ENCODE results near the gene HTRA3.

HTRA3 gene

DNA sequence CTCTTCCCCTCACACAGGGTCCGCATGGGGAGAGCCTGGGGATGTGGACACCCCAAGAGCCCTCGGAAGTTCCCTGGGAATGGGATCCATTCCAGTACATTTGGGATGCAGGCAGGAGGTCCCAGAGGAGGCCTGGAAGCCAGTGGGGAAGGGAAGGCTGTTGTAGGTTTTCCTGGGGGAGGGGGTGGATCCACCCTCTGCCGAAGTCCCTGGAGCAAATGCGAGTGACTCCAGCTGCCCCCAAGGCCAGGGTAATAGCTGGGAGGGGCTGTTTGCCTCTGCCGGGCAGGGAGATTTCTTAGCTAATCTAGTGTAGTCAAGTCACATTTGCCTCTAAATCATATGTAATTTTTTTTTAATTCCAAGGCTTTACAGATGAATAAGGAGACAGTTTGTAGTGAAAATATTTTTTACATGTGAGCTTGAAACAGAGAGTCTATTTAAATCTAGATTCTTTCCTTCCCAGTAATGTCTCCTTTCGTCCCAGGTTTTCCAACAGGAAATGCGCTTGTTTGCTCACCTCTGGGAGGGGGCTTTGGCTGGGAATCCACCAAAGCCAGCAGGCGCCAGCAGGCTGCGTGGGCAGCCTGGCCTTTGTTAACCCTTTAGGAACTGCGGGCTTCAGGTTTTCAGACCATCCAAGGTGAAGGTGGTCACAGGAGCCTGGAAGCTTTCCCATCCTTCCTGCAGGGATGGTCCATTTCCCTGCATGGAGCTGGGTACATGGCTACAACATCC lies 43.7 kb upstream of the HTRA3 start (continued):
- TF ChIP-seq, protein P1, sequence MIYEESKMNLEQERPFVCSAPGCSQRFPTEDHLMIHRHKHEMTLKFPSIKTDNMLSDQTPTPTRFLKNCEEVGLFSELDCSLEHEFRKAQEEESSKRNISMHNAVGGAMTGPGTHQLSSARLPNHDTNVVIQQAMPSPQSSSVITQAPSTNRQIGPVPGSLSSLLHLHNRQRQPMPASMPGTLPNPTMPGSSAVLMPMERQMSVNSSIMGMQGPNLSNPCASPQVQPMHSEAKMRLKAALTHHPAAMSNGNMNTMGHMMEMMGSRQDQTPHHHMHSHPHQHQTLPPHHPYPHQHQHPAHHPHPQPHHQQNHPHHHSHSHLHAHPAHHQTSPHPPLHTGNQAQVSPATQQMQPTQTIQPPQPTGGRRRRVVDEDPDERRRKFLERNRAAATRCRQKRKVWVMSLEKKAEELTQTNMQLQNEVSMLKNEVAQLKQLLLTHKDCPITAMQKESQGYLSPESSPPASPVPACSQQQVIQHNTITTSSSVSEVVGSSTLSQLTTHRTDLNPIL (CRISPR knock-in tag; IDR thresholded peaks at IDR 0.05; ENCODE audit: low read depth) = no peak
- TF ChIP-seq ISL1 (CRISPR knock-in tag; IDR thresholded peaks at IDR 0.05) = no peak
- TF ChIP-seq, protein P2, sequence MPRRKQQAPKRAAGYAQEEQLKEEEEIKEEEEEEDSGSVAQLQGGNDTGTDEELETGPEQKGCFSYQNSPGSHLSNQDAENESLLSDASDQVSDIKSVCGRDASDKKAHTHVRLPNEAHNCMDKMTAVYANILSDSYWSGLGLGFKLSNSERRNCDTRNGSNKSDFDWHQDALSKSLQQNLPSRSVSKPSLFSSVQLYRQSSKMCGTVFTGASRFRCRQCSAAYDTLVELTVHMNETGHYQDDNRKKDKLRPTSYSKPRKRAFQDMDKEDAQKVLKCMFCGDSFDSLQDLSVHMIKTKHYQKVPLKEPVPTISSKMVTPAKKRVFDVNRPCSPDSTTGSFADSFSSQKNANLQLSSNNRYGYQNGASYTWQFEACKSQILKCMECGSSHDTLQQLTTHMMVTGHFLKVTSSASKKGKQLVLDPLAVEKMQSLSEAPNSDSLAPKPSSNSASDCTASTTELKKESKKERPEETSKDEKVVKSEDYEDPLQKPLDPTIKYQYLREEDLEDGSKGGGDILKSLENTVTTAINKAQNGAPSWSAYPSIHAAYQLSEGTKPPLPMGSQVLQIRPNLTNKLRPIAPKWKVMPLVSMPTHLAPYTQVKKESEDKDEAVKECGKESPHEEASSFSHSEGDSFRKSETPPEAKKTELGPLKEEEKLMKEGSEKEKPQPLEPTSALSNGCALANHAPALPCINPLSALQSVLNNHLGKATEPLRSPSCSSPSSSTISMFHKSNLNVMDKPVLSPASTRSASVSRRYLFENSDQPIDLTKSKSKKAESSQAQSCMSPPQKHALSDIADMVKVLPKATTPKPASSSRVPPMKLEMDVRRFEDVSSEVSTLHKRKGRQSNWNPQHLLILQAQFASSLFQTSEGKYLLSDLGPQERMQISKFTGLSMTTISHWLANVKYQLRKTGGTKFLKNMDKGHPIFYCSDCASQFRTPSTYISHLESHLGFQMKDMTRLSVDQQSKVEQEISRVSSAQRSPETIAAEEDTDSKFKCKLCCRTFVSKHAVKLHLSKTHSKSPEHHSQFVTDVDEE (CRISPR knock-in tag; IDR thresholded peaks at IDR 0.05) = no peak
- TF ChIP-seq, protein P3, sequence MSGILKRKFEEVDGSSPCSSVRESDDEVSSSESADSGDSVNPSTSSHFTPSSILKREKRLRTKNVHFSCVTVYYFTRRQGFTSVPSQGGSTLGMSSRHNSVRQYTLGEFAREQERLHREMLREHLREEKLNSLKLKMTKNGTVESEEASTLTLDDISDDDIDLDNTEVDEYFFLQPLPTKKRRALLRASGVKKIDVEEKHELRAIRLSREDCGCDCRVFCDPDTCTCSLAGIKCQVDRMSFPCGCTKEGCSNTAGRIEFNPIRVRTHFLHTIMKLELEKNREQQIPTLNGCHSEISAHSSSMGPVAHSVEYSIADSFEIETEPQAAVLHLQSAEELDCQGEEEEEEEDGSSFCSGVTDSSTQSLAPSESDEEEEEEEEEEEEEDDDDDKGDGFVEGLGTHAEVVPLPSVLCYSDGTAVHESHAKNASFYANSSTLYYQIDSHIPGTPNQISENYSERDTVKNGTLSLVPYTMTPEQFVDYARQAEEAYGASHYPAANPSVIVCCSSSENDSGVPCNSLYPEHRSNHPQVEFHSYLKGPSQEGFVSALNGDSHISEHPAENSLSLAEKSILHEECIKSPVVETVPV (CRISPR knock-in tag; IDR thresholded peaks at IDR 0.05) = no peak
- TF ChIP-seq ARNTL (CRISPR knock-in tag; IDR thresholded peaks at IDR 0.05; ENCODE audit: borderline replicate concordance, low read depth) = no peak

DNA sequence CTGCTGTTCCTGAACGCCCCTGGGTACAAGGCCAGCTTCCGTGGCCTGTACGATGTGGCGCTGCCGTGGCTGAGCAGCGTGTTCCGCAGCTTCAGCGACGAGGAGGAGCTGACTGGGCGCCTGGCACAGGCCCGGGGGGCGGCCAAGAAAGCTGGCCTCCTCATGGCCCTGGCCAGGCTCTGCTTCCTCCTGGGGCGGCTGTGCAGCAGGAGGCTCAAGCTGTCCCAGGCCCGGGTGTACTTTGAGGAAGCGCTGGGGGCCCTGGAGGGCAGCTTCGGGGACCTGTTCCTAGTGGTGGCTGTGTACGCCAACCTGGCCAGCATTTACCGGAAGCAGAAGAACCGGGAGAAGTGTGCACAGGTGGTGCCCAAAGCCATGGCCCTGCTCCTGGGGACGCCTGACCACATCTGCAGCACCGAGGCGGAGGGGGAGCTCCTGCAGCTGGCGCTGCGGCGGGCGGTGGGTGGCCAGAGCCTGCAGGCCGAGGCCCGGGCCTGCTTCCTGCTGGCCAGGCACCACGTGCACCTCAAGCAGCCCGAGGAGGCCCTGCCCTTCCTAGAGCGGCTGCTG lies 42.3 kb upstream of the HTRA3 start:
- no peak for TF ChIP-seq ZNF8 (CRISPR knock-in tag; IDR thresholded peaks at IDR 0.05)
- no peak for TF ChIP-seq ZFP3 (CRISPR knock-in tag; IDR thresholded peaks at IDR 0.05)
- TF ChIP-seq BACH2 (CRISPR knock-in tag; IDR thresholded peaks at IDR 0.05; ENCODE audit: borderline replicate concordance) = no peak
- ATAC-seq = no peak

DNA sequence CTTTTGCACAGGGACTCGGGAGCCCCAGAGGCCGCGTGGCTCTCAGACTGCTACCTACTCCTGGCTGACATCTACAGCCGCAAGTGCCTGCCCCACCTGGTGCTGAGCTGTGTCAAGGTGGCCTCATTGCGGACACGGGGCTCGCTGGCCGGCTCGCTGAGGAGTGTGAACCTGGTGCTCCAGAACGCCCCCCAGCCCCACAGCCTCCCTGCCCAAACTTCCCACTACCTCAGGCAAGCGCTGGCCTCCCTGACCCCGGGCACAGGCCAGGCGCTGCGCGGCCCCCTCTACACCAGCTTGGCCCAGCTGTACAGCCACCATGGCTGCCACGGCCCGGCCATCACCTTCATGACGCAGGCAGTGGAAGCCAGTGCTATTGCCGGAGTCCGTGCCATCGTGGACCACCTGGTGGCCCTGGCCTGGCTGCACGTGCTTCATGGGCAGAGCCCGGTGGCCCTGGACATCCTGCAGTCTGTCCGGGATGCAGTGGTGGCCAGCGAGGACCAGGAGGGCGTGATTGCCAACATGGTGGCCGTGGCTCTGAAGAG lies 41.7 kb upstream of the HTRA3 start:
- TF ChIP-seq ARNTL (CRISPR knock-in tag; IDR thresholded peaks at IDR 0.05; ENCODE audit: borderline replicate concordance, low read depth) (no peak), ZNF8 (CRISPR knock-in tag; IDR thresholded peaks at IDR 0.05) (no peak), RARB (CRISPR knock-in tag; IDR thresholded peaks at IDR 0.05) (no peak), ZFP3 (CRISPR knock-in tag; IDR thresholded peaks at IDR 0.05) (no peak), GLIS3 (CRISPR knock-in tag; IDR thresholded peaks at IDR 0.05) (no peak), ESRRG (CRISPR knock-in tag; IDR thresholded peaks at IDR 0.05) (no peak), SNAI2 (CRISPR knock-in tag; IDR thresholded peaks at IDR 0.05) (no peak), ZNF565 (CRISPR knock-in tag; conservative IDR thresholded peaks at IDR 0.05; ENCODE audit: low read depth) (no peak), CSDC2 (CRISPR knock-in tag; IDR thresholded peaks at IDR 0.05) (no peak), ZFP30 (CRISPR knock-in tag; IDR thresholded peaks at IDR 0.05) (no peak)
- TF ChIP-seq, protein P4, sequence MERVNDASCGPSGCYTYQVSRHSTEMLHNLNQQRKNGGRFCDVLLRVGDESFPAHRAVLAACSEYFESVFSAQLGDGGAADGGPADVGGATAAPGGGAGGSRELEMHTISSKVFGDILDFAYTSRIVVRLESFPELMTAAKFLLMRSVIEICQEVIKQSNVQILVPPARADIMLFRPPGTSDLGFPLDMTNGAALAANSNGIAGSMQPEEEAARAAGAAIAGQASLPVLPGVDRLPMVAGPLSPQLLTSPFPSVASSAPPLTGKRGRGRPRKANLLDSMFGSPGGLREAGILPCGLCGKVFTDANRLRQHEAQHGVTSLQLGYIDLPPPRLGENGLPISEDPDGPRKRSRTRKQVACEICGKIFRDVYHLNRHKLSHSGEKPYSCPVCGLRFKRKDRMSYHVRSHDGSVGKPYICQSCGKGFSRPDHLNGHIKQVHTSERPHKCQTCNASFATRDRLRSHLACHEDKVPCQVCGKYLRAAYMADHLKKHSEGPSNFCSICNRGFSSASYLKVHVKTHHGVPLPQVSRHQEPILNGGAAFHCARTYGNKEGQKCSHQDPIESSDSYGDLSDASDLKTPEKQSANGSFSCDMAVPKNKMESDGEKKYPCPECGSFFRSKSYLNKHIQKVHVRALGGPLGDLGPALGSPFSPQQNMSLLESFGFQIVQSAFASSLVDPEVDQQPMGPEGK (CRISPR knock-in tag; IDR thresholded peaks at IDR 0.05; ENCODE audit: borderline replicate concordance) = no peak
- TF ChIP-seq, protein P5, sequence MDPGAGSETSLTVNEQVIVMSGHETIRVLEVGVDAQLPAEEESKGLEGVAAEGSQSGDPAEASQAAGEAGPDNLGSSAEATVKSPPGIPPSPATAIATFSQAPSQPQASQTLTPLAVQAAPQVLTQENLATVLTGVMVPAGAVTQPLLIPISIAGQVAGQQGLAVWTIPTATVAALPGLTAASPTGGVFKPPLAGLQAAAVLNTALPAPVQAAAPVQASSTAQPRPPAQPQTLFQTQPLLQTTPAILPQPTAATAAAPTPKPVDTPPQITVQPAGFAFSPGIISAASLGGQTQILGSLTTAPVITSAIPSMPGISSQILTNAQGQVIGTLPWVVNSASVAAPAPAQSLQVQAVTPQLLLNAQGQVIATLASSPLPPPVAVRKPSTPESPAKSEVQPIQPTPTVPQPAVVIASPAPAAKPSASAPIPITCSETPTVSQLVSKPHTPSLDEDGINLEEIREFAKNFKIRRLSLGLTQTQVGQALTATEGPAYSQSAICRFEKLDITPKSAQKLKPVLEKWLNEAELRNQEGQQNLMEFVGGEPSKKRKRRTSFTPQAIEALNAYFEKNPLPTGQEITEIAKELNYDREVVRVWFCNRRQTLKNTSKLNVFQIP (CRISPR knock-in tag; IDR thresholded peaks at IDR 0.05; ENCODE audit: borderline replicate concordance, low read depth) = no peak
- ATAC-seq = no peak

Measured in SK-N-SH treated with all-trans-retinoic acid at 6 μM for 48 hours (cell line).